GM18520 (cell line): ENCODE measurements around the gene COL17A1.

Source experiments
- ATAC-seq: cut with Tn5 transposase; IDR thresholded peaks from one replicate; pipeline ENCODE4 v1.9.1; 2021; ENCODE audit not compliant: unreplicated experiment

COL17A1 gene

GRCh38 chr10:104098358-104098925 is 12.8 kb upstream of the COL17A1 start:
- ATAC-seq, result no peak

- ATAC-seq, result no peak
These were observed 11.0 kb upstream of the COL17A1 start for GRCh38 chr10:104096692-104097091.

GRCh38 chr10:104092749-104093148 is 7.1 kb upstream of the COL17A1 start:
- ATAC-seq, result no peak

GRCh38 chr10:104090611-104091010 is 4.9 kb upstream of the COL17A1 start:
- ATAC-seq, result no peak

- no peak for ATAC-seq
These were observed 3.9 kb upstream of the COL17A1 start for GRCh38 chr10:104089621-104090020.

GRCh38 chr10:104088239-104088638 is 2.6 kb upstream of the COL17A1 start:
- ATAC-seq, result no peak

- ATAC-seq, result no peak
These were observed 1.1 kb downstream of the COL17A1 start for GRCh38 chr10:104084482-104085142.

GRCh38 chr10:104081998-104082397 is 3.7 kb downstream of the COL17A1 start:
- no peak for ATAC-seq

GRCh38 chr10:104080762-104081161 is 4.9 kb downstream of the COL17A1 start:
- no peak for ATAC-seq

GRCh38 chr10:104077663-104078151 is 8.0 kb downstream of the COL17A1 start:
- no peak for ATAC-seq

GRCh38 chr10:104077247-104077646 is 8.4 kb downstream of the COL17A1 start:
- ATAC-seq, result no peak

- ATAC-seq, result no peak
These were observed 8.9 kb downstream of the COL17A1 start for GRCh38 chr10:104076743-104077160.

- no peak for ATAC-seq
These were observed 11.2 kb downstream of the COL17A1 start for GRCh38 chr10:104074505-104074904.

- no peak for ATAC-seq
These were observed 12.9 kb downstream of the COL17A1 start for GRCh38 chr10:104072786-104073185.

GRCh38 chr10:104069613-104070012 is 16.1 kb downstream of the COL17A1 start:
- ATAC-seq, result no peak

GRCh38 chr10:104067525-104067924 is 18.2 kb downstream of the COL17A1 start:
- no peak for ATAC-seq

- no peak for ATAC-seq
These were observed 18.7 kb downstream of the COL17A1 start for GRCh38 chr10:104066945-104067344.

GRCh38 chr10:104065748-104066147 is 19.9 kb downstream of the COL17A1 start:
- ATAC-seq, result no peak

GRCh38 chr10:104061196-104061595 is 24.5 kb downstream of the COL17A1 start:
- ATAC-seq, result no peak

- no peak for ATAC-seq
These were observed 26.3 kb downstream of the COL17A1 start for GRCh38 chr10:104059364-104059763.

GRCh38 chr10:104057717-104058116 is 28.0 kb downstream of the COL17A1 start:
- ATAC-seq, result no peak

GRCh38 chr10:104056619-104057273 is 28.9 kb downstream of the COL17A1 start:
- no peak for ATAC-seq
